ENCODE measurements around the gene MLLT6. TPM values are rescaled to one million over a fixed set of nuclear protein-coding genes. Genes with fewer than 3 reads are reported as not detected.

The MLLT6 gene
- total and polyA plus RNA-seq, 2 of the 13 experiments (the other 11 are each of a cell fraction or from before 2014, with no cell fraction given): 50.7 to 69.5 TPM

DNA sequence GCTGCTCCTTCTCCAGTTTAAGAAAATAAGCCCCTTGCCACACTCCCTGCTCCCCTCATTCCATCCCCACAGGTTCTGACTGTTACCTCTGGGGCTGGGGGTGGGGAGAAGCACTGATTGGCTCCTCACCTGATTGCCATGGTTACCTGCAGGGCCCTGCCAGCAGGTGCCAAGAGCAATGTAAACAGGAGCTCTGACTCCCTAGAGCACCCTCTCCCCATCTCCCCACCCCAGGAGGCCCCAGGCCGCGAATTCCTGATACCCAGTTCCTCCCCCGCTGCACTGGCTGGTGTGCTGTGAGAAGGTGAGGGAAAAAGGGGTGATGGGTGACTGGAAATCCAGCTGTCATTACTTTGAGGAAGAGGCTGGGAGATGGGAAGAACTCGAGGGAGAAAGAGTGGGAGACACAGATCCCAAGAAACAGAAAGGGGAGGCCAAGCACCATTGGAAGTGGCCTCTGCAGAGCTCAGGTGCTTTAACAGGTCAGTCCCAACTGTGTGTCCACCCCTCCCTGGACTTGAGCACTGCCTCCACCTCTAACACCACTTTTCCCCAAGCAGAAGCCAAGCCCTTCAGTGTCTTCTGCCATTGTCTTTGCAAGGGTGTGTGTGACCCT is 38.6 kb downstream of the MLLT6 start:
- in situ Hi-C loops (cut with HindIII; ENCODE audit: extremely low pct_ligation_motif_present, low pct_unique_long_range_greater_than_20kb): no loop called here
- intact Hi-C loops (cut with micrococcal nuclease; ENCODE audit: unreplicated experiment): no loop called here
- no peak overlapping the region for H3K4me3 ChIP-seq (replicated peaks in 1 of 3; ENCODE audit: insufficient read depth in 1 of 3, low read depth in 2 of 3, low read length in 3 of 3)
- no TSS peak for BruUV-seq (replicated peaks)
- no peak overlapping the region for H3K27ac ChIP-seq (ENCODE audit: extremely low read length, insufficient read depth, low read length)
- FAIRE-seq (no peak), DNase-seq (ENCODE audit: low spot score) (no peak), ATAC-seq (no peak)
- H2AFZ ChIP-seq (ENCODE audit: low read length): no peak overlapping the region
- TF ChIP-seq, protein P1, sequence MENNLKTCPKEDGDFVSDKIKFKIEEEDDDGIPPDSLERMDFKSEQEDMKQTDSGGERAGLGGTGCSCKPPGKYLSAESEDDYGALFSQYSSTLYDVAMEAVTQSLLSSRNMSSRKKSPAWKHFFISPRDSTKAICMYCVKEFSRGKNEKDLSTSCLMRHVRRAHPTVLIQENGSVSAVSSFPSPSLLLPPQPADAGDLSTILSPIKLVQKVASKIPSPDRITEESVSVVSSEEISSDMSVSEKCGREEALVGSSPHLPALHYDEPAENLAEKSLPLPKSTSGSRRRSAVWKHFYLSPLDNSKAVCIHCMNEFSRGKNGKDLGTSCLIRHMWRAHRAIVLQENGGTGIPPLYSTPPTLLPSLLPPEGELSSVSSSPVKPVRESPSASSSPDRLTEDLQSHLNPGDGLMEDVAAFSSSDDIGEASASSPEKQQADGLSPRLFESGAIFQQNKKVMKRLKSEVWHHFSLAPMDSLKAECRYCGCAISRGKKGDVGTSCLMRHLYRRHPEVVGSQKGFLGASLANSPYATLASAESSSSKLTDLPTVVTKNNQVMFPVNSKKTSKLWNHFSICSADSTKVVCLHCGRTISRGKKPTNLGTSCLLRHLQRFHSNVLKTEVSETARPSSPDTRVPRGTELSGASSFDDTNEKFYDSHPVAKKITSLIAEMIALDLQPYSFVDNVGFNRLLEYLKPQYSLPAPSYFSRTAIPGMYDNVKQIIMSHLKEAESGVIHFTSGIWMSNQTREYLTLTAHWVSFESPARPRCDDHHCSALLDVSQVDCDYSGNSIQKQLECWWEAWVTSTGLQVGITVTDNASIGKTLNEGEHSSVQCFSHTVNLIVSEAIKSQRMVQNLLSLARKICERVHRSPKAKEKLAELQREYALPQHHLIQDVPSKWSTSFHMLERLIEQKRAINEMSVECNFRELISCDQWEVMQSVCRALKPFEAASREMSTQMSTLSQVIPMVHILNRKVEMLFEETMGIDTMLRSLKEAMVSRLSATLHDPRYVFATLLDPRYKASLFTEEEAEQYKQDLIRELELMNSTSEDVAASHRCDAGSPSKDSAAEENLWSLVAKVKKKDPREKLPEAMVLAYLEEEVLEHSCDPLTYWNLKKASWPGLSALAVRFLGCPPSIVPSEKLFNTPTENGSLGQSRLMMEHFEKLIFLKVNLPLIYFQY (CRISPR knock-in tag; IDR thresholded peaks at IDR 0.05; ENCODE audit: borderline replicate concordance): no peak
- TF ChIP-seq ZNF792 (CRISPR knock-in tag; IDR thresholded peaks at IDR 0.05) (no peak), FOXA1 (IDR thresholded peaks at IDR 0.05) (no peak), FOXA1 (CRISPR knock-in tag; IDR thresholded peaks at IDR 0.05) (peak; percentile 51), POLR2G (IDR thresholded peaks at IDR 0.05; ENCODE audit: low read depth, low read length) (0 out of 2 replicates have a peak, but pooled peaks have one; percentile 25), ZNF589 (CRISPR knock-in tag; conservative IDR thresholded peaks at IDR 0.05) (no peak), ZNF572 (CRISPR knock-in tag; IDR thresholded peaks at IDR 0.05) (0 out of 2 replicates have a peak, but pooled peaks have one; percentile 59)
- TF ChIP-seq, protein P2, sequence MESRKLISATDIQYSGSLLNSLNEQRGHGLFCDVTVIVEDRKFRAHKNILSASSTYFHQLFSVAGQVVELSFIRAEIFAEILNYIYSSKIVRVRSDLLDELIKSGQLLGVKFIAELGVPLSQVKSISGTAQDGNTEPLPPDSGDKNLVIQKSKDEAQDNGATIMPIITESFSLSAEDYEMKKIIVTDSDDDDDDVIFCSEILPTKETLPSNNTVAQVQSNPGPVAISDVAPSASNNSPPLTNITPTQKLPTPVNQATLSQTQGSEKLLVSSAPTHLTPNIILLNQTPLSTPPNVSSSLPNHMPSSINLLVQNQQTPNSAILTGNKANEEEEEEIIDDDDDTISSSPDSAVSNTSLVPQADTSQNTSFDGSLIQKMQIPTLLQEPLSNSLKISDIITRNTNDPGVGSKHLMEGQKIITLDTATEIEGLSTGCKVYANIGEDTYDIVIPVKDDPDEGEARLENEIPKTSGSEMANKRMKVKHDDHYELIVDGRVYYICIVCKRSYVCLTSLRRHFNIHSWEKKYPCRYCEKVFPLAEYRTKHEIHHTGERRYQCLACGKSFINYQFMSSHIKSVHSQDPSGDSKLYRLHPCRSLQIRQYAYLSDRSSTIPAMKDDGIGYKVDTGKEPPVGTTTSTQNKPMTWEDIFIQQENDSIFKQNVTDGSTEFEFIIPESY (CRISPR knock-in tag; IDR thresholded peaks at IDR 0.05): peak; percentile 69; the same call in 1 of the 2 replicates
- TF ChIP-seq, protein P3, sequence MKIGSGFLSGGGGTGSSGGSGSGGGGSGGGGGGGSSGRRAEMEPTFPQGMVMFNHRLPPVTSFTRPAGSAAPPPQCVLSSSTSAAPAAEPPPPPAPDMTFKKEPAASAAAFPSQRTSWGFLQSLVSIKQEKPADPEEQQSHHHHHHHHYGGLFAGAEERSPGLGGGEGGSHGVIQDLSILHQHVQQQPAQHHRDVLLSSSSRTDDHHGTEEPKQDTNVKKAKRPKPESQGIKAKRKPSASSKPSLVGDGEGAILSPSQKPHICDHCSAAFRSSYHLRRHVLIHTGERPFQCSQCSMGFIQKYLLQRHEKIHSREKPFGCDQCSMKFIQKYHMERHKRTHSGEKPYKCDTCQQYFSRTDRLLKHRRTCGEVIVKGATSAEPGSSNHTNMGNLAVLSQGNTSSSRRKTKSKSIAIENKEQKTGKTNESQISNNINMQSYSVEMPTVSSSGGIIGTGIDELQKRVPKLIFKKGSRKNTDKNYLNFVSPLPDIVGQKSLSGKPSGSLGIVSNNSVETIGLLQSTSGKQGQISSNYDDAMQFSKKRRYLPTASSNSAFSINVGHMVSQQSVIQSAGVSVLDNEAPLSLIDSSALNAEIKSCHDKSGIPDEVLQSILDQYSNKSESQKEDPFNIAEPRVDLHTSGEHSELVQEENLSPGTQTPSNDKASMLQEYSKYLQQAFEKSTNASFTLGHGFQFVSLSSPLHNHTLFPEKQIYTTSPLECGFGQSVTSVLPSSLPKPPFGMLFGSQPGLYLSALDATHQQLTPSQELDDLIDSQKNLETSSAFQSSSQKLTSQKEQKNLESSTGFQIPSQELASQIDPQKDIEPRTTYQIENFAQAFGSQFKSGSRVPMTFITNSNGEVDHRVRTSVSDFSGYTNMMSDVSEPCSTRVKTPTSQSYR (CRISPR knock-in tag; IDR thresholded peaks at IDR 0.05; ENCODE audit: borderline replicate concordance): 0 out of 2 replicates have a peak, but pooled peaks have one; percentile 17
- TF ChIP-seq, protein P4, sequence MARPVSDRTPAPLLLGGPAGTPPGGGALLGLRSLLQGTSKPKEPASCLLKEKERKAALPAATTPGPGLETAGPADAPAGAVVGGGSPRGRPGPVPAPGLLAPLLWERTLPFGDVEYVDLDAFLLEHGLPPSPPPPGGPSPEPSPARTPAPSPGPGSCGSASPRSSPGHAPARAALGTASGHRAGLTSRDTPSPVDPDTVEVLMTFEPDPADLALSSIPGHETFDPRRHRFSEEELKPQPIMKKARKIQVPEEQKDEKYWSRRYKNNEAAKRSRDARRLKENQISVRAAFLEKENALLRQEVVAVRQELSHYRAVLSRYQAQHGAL (CRISPR knock-in tag; IDR thresholded peaks at IDR 0.05; ENCODE audit: not compliant biosample characterization): no peak
- H3K36me3 ChIP-seq (replicated peaks in 1 of 2; ENCODE audit: control insufficient read depth in 1 of 2, insufficient read depth in 2 of 2, low read length in 2 of 2): peaks cover 17 to 35% of the 10 kb centered on the region in 2 experiments
- H4K20me1 ChIP-seq (ENCODE audit: insufficient read depth, low read length): peaks cover 30% of the 10 kb centered on the region
- peaks cover 57% of the 10 kb centered on the region for H3K4me1 ChIP-seq (ENCODE audit: insufficient read depth, low read length)
- no peaks in the 10 kb centered on the region for H3K27me3 ChIP-seq (ENCODE audit: control insufficient read depth in 1 of 2, insufficient read depth in 2 of 2, low read length in 2 of 2)
- 0 out of 2 replicates have a peak overlapping the region, but pooled peaks have one; percentile 7 for H3K4me2 ChIP-seq (ENCODE audit: low read depth, low read length)
- ChIA-PET POLR2A (interaction anchor here (3.8 kb wide), 2 partner anchors 9 to 12 kb away, joined by 27 to 39 read pairs; partner anchors contain the start of gene CISD3), CTCF (ENCODE audit: low intra/inter-chr PET ratio, low total read pairs) (no interaction called here)
- 85% methylated on average over 4 of the region's 4 CpGs for WGBS (ENCODE audit: low lambda C conversion rate)
- H3K79me2 ChIP-seq (ENCODE audit: insufficient read depth, low read length): peaks cover 75% of the 10 kb centered on the region
- H3K9ac ChIP-seq (ENCODE audit: insufficient read depth, low read depth, low read length): no peak overlapping the region
- H3K9me3 ChIP-seq (ENCODE audit: low read length): no peaks in the 10 kb centered on the region

Data from HepG2 (cell line).